Erythroblast (primary cell): Measurements from ENCODE around the gene STRIP1.

Experiments
- GATA1 ChIP-seq: IDR thresholded peaks from 2 replicates; pipeline ENCODE4 v1.6.1; 2011; ENCODE audit warnings: low read depth, mild to moderate bottlenecking, control low read depth, low read length, moderate library complexity
- POLR2A ChIP-seq: IDR thresholded peaks from 2 replicates; pipeline ENCODE4 v1.6.1; 2011; ENCODE audit warnings: mild to moderate bottlenecking, low read length

GRCh38 chr1:110008971-110009565, 25.4 kb upstream of the STRIP1 start:
- TF ChIP-seq POLR2A = no peak
- TF ChIP-seq GATA1 = no peak
